K562 (cell line): ENCODE data around the gene C1orf174. TPM values are rescaled to one million over a fixed set of nuclear protein-coding genes. Genes with fewer than 3 reads are reported as not detected.

Source experiments
- ATAC-seq: fragments of 200-7000 bp; cut with Tn5 transposase; 3 replicates; pipeline ENCODE4 v1.9.1; 2020; ENCODE audit warnings: moderate library complexity
- BruUV-seq: library from RNA; stranded (reverse); fragments of 400-500 nt; replicated peaks from 2 replicates; lab custom pipeline; 2021; lab: Mats Ljungman, UMichigan
- CTCF ChIA-PET: fragments of 300-600 bp; formaldehyde crosslinking; extraction: SDS; loops from one replicate; lab custom pipeline; 2021; ENCODE audit warnings: low intra/inter-chr PET ratio; lab: Yijun Ruan, JAX
- POLR2A ChIA-PET: fragments of 300-600, 350-650 bp; sonication (Branson Sonifier 250); formaldehyde crosslinking; extraction: SDS; loops from one replicate; lab custom pipeline; 2021; ENCODE audit warnings: antibody characterized with exemption, inconsistent platforms; lab: Yijun Ruan, JAX
- DNase-seq, 4 experiments: peaks; one replicate each; pipeline versions ENCODE4 v3.0.0 to v3.0.0-alpha.2; 2011 to 2018; ENCODE audit warnings: low spot score in 3 of 4, mixed read lengths in 3 of 4; ENCODE audit errors: extremely low read depth in 1 of 4
- FAIRE-seq: peaks from 2 replicates; lab custom pipeline; 2011; peaks lifted over from hg19 to GRCh38; lab: Jason Lieb, UNC
- H2AFZ ChIP-seq: 2 replicates; pipeline ENCODE4 v1.6.0; 2011; ENCODE audit warnings: low read depth, low read length, control low read depth, inconsistent platforms
- H3K27ac ChIP-seq: fragments of 200-600 bp; 3 replicates; pipeline ENCODE4 v1.8.0; 2011; ENCODE audit warnings: low read depth, mild to moderate bottlenecking, control low read depth, inconsistent platforms, low read length, moderate library complexity, mixed read lengths; ENCODE audit errors: extremely low read depth
- H3K27me3 ChIP-seq, 2 experiments: fragments of 300-600 bp in 1 of 2; 2 replicates in 1 of 2; 3 replicates in 1 of 2; pipeline versions ENCODE4 v1.6.0 to v1.8.0; 2011; ENCODE audit warnings: inconsistent platforms in 2 of 2, low read length in 2 of 2, mild to moderate bottlenecking in 1 of 2, mixed read lengths in 1 of 2, moderate library complexity in 1 of 2; ENCODE audit not compliant: control insufficient read depth in 2 of 2, insufficient read depth in 2 of 2
- H3K36me3 ChIP-seq: fragments of 300-600 bp; 3 replicates; pipeline ENCODE4 v1.8.0; 2011; ENCODE audit warnings: mild to moderate bottlenecking, low read length, inconsistent platforms; ENCODE audit not compliant: control insufficient read depth, insufficient read depth
- H3K4me1 ChIP-seq, 2 experiments: fragments of 200-600 bp in 1 of 2; replicated peaks in 1 of 2; 2 replicates in 1 of 2; 3 replicates in 1 of 2; pipeline versions ENCODE4 v1.5.1 to v1.8.0; 2011; ENCODE audit warnings: inconsistent platforms in 2 of 2, low read length in 2 of 2, mild to moderate bottlenecking in 1 of 2, mixed read lengths in 1 of 2, moderate library complexity in 1 of 2; ENCODE audit not compliant: control insufficient read depth in 2 of 2, insufficient read depth in 2 of 2
- H3K4me2 ChIP-seq: 2 replicates; pipeline ENCODE4 v1.6.1; 2011; ENCODE audit warnings: low read length, control low read depth, inconsistent platforms, mixed read lengths; ENCODE audit not compliant: insufficient read depth
- H3K4me3 ChIP-seq: fragments of 200-600 bp; sonication (generic), shearing (Covaris generic); 2 replicates; pipeline ENCODE4 v1.5.1; 2016; ENCODE audit warnings: control low read depth, inconsistent platforms
- H3K79me2 ChIP-seq: fragments of 200-600 bp; 3 replicates; pipeline ENCODE4 v1.8.0; 2011; ENCODE audit warnings: low read length, inconsistent platforms; ENCODE audit not compliant: control insufficient read depth, insufficient read depth
- H3K9ac ChIP-seq, 2 experiments: 2 replicates each; pipeline versions ENCODE4 v1.6.0 to v1.6.1; 2011; ENCODE audit warnings: low read depth in 2 of 2, low read length in 2 of 2, control low read depth in 1 of 2, inconsistent platforms in 1 of 2, mild to moderate bottlenecking in 1 of 2, mixed read lengths in 1 of 2; ENCODE audit not compliant: insufficient read depth in 1 of 2
- H3K9me1 ChIP-seq: one replicate; pipeline ENCODE4 v1.6.0; 2011; ENCODE audit warnings: inconsistent platforms, mild to moderate bottlenecking, low read length, moderate library complexity; ENCODE audit not compliant: control insufficient read depth, insufficient read depth
- H3K9me3 ChIP-seq: replicated peaks from 2 replicates; pipeline ENCODE4 v1.5.1; 2011; ENCODE audit warnings: low read depth, low read length, inconsistent platforms; ENCODE audit not compliant: control insufficient read depth, insufficient read depth
- H4K20me1 ChIP-seq: replicated peaks from 2 replicates; pipeline ENCODE4 v1.6.1; 2011; ENCODE audit warnings: low read length, inconsistent platforms, mixed read lengths; ENCODE audit not compliant: control insufficient read depth, insufficient read depth
- CAMTA2 ChIP-seq: fragments of 250-450 bp; sonication (Bioruptor Pico); conservative IDR thresholded peaks from 2 replicates; pipeline ENCODE4 v1.5.1; 2022
- CEBPG ChIP-seq, 3 experiments: fragments of 200-800 bp in 1 of 3; sonication (Bioruptor generic) in 1 of 3; sonication (generic) in 1 of 3; formaldehyde crosslinking in 1 of 3; IDR thresholded peaks in 2 of 3; conservative IDR thresholded peaks in 1 of 3; 2 replicates each; pipeline versions ENCODE4 v1.6.1 to v1.8.0; 2016 to 2022; ENCODE audit warnings: missing compliant biosample characterization in 2 of 3, missing genetic modification characterization in 2 of 3, mild to moderate bottlenecking in 1 of 3, missing genetic modification reagents in 1 of 3
- CHD1 ChIP-seq: fragments of 200-600 bp; sonication (generic); IDR thresholded peaks from one replicate; pipeline ENCODE4 v1.6.1; 2012; ENCODE audit warnings: mild to moderate bottlenecking, moderate library complexity, low read length, inconsistent platforms
- CREBBP ChIP-seq: IDR thresholded peaks from one replicate; pipeline ENCODE4 v1.6.1; 2012; ENCODE audit warnings: low read depth, mild to moderate bottlenecking, control low read depth, inconsistent platforms, low read length
- ESRRA ChIP-seq: fragments of 450-650 bp; IDR thresholded peaks from 2 replicates; pipeline ENCODE4 v1.6.1; 2014; ENCODE audit warnings: low read depth, mild to moderate bottlenecking, moderate library complexity, borderline replicate concordance
- GATAD2A ChIP-seq: fragments of 450-650 bp; IDR thresholded peaks from 2 replicates; pipeline ENCODE4 v1.6.1; 2017
- MBD2 ChIP-seq: sonication (generic); IDR thresholded peaks from 2 replicates; pipeline ENCODE4 v1.6.1; 2016; ENCODE audit warnings: low read depth, borderline replicate concordance
- MEIS2 ChIP-seq: fragments of 450-650 bp; IDR thresholded peaks from 2 replicates; pipeline ENCODE4 v1.6.1; 2014; ENCODE audit warnings: mild to moderate bottlenecking; ENCODE audit not compliant: partially characterized antibody
- NEUROD1 ChIP-seq: fragments of 150-350 bp; IDR thresholded peaks from 2 replicates; pipeline ENCODE4 v1.6.1; 2014; ENCODE audit warnings: borderline replicate concordance, low read length, low read depth; ENCODE audit not compliant: partially characterized antibody
- SETDB1 ChIP-seq: IDR thresholded peaks from one replicate; pipeline ENCODE4 v1.6.1; 2012; ENCODE audit warnings: low read length, control low read depth, inconsistent platforms
- TSC22D4 ChIP-seq: fragments of 450-650 bp; IDR thresholded peaks from 2 replicates; pipeline ENCODE4 v1.6.1; 2016; ENCODE audit warnings: missing genetic modification characterization, missing biosample characterization, control low read depth
- XRCC4 ChIP-seq: IDR thresholded peaks from one replicate; pipeline ENCODE4 v1.6.1; 2011; ENCODE audit not compliant: insufficient read depth, insufficient read length; ENCODE audit errors: extremely low read depth
- ZNF197 ChIP-seq: fragments of 200-800 bp; sonication (Bioruptor generic); IDR thresholded peaks from 2 replicates; pipeline ENCODE4 v1.6.1; 2016; ENCODE audit warnings: low read depth, missing genetic modification characterization, missing compliant biosample characterization
- ZNF274 ChIP-seq: IDR thresholded peaks from 2 replicates; pipeline ENCODE4 v1.6.1; 2011; ENCODE audit warnings: low read depth, mild to moderate bottlenecking, low read length, moderate library complexity, borderline replicate concordance
- ZNF280B ChIP-seq: fragments of 250-450 bp; sonication (Bioruptor Pico); IDR thresholded peaks from 2 replicates; pipeline ENCODE4 v1.5.1; 2021; ENCODE audit warnings: mild to moderate bottlenecking
- ZNF589 ChIP-seq: fragments of 200-800 bp; sonication (Bioruptor generic); IDR thresholded peaks from 2 replicates; pipeline ENCODE4 v1.6.1; 2016; ENCODE audit warnings: low read depth, missing genetic modification characterization, missing compliant biosample characterization
- WGBS: fragments of 100-300 bp; shearing (Covaris generic); methylation state at CpG from one replicate; pipeline ENCODE4 v1.1.6; 2016; ENCODE audit warnings: low coverage, mixed read lengths; ENCODE audit not compliant: insufficient coverage; ENCODE audit errors: missing lambda C conversion rate; 5-methylcytosine and 5-hydroxymethylcytosine counted together
- in situ Hi-C: fragments of 300-500 bp; cut with MboI; formaldehyde crosslinking; loops from 4 replicates; pipeline ENCODE4 v1.15.0; 2018; ENCODE audit warnings: inconsistent platforms, mixed read lengths
- intact Hi-C: fragments of 100-400 bp; cut with micrococcal nuclease; formaldehyde crosslinking; loops from 2 replicates; pipeline ENCODE4 v1.14.2; 2022
- polyA plus RNA-seq, 8 experiments: library from polyadenylated mRNA; depleted of rRNA in 4 of 8; stranded (reverse) in 5 of 8; unstranded in 3 of 8; fragments of >200 nt; fragmentation: Nextera tagmentation in 2 of 8; fragmentation: Illumina TruSeq in 1 of 8; extraction: Ambion mirVana in 2 of 8; extraction: Trizol in 1 of 8; gene quantifications; 2 replicates each; pipeline versions ENCODE4 v1.2.1 to v1.2.3, GENCODE V29; 2011 to 2014; ENCODE audit warnings: inconsistent platforms in 1 of 8, missing spikeins in 1 of 8
- total RNA-seq, 7 experiments: library from RNA; depleted of rRNA in 6 of 7; stranded (reverse); fragments of >200 nt in 6 of 7; fragmentation: Illumina TruSeq in 2 of 7; extraction: Trizol in 2 of 7; gene quantifications; 2 replicates each; pipeline versions ENCODE4 v1.2.1 to v1.2.3, GENCODE V29; 2011 to 2021; ENCODE audit warnings: low replicate concordance in 1 of 7

C1orf174 gene
- total and polyA plus RNA-seq, 9 of the 15 experiments (the other 6 are each of a cell fraction or from before 2014, with no cell fraction given): 38.5 to 64.9 (median 45.4) TPM

- Histone ChIP-seq H3K9me3 (0 out of 2 replicates have a peak, but pooled peaks cover 2% of the 10 kb centered on the region), H2AFZ (no peak overlapping the region)
- WGBS: 2% methylated on average over 12 of the region's 12 CpGs
Measured at GRCh38 chr1:3940754-3941345, 40.8 kb upstream of the C1orf174 start.

More at GRCh38 chr1:3940754-3941345, 40.8 kb upstream of the C1orf174 start:
- H3K9ac ChIP-seq: no peak overlapping the region
- no peaks in the 10 kb centered on the region for H3K36me3 ChIP-seq
- FAIRE-seq (no peak), ATAC-seq (no peak), DNase-seq (no peak)
- in situ Hi-C loops (no loop called here), intact Hi-C loops (no loop called here)
- peaks cover 46 to 70% of the 10 kb centered on the region in 2 experiments for H3K27me3 ChIP-seq
- CTCF ChIA-PET: no interaction called here
- H3K27ac ChIP-seq: no peak overlapping the region
- H3K4me3 ChIP-seq: no peak overlapping the region
- TF ChIP-seq SETDB1 (no peak), CREBBP (no peak), CHD1 (no peak), MBD2 (no peak), ZNF589 (CRISPR knock-in tag) (no peak), NEUROD1 (no peak), ZNF197 (CRISPR knock-in tag) (no peak), GATAD2A (no peak), XRCC4 (no peak), TSC22D4 (no peak), MEIS2 (no peak), ZNF274 (no peak), ZNF280B (CRISPR knock-in tag) (no peak), CAMTA2 (CRISPR knock-in tag) (no peak), ESRRA (no peak), CEBPG (CRISPR knock-in tag; IDR thresholded peaks at IDR 0.05) (no peak), CEBPG (tag; conservative IDR thresholded peaks at IDR 0.05 in 1 of 2, IDR thresholded peaks at IDR 0.05 in 1 of 2) (no peak)
- H3K4me2 ChIP-seq: no peak overlapping the region
- H3K4me1 ChIP-seq: peaks cover 0 to 7% of the 10 kb centered on the region in 2 experiments; a peak in 1 of 5 replicates
- H3K9me1 ChIP-seq: no peaks in the 10 kb centered on the region
- H3K79me2 ChIP-seq: no peaks in the 10 kb centered on the region
- no TSS peak for BruUV-seq
- POLR2A ChIA-PET: interaction anchor here (0.6 to 0.8 kb wide), 2 partner anchors 10 to 806 kb away, joined by 3 to 4 read pairs; no protein-coding TSS in a partner anchor
- H4K20me1 ChIP-seq: peaks cover 3% of the 10 kb centered on the region; the same call in 1 of the 2 replicates
